Measurements from ENCODE around the gene GTF2H3. TPM values are rescaled to one million over a fixed set of nuclear protein-coding genes. Genes with fewer than 3 reads are reported as not detected.

The GTF2H3 gene
- total and polyA plus RNA-seq, 10 of the 15 experiments (the other 5 are each of a cell fraction or from before 2014, with no cell fraction given): 20.6 to 62.9 (median 34.7) TPM

GRCh38 chr12:123601602-123602489 is 31.8 kb upstream of the GTF2H3 start, which contains the start of gene DDX55 (continued):
- TF ChIP-seq KAT2A (conservative IDR thresholded peaks at IDR 0.05; ENCODE audit: control insufficient read depth, low read depth, low read length) (no peak), TCF12 (IDR thresholded peaks at IDR 0.05; ENCODE audit: low read depth, low read length) (peak; percentile 74), CUX1 (IDR thresholded peaks at IDR 0.05; ENCODE audit: insufficient replicate concordance, low read depth, low read length) (no peak), ZNF24 (IDR thresholded peaks at IDR 0.05) (no peak), CHD4 (IDR thresholded peaks at IDR 0.05) (no peak), PKNOX1 (IDR thresholded peaks at IDR 0.05) (peak; percentile 88), CBX5 (IDR thresholded peaks at IDR 0.05; ENCODE audit: low read depth) (peak; percentile 59; the same call in 1 of the 2 replicates), BCL3 (IDR thresholded peaks at IDR 0.05; ENCODE audit: borderline replicate concordance, insufficient read depth, low read depth, low read length, poor library complexity, severe bottlenecking) (peak; percentile 67), SMAD5 (IDR thresholded peaks at IDR 0.05; ENCODE audit: low read depth) (peak; percentile 88; the same call in 1 of the 2 replicates), POU2F2 (IDR thresholded peaks at IDR 0.05; ENCODE audit: borderline replicate concordance, low read depth, low read length) (peak; percentile 82), SMARCA5 (IDR thresholded peaks at IDR 0.05) (peak; percentile 73), CHD1 (IDR thresholded peaks at IDR 0.05; ENCODE audit: low read depth, low read length) (no peak), CHD2 (IDR thresholded peaks at IDR 0.05; ENCODE audit: borderline replicate concordance, low read depth, low read length) (peak; percentile 75), SRF (IDR thresholded peaks at IDR 0.05; ENCODE audit: low read depth in 2 of 2, low read length in 2 of 2) (peak; percentile 58 to 94; a peak in 3 of 4 replicates), CREB1 (IDR thresholded peaks at IDR 0.05; ENCODE audit: low read depth) (peak; percentile 94), ZNF592 (IDR thresholded peaks at IDR 0.05) (peak; percentile 34; the same call in 1 of the 2 replicates), STAT1 (conservative IDR thresholded peaks at IDR 0.05) (peak; percentile 97), PAX8 (IDR thresholded peaks at IDR 0.05) (no peak)
